ENCODE data around the gene TMEM120B. TPM values are rescaled to one million over a fixed set of nuclear protein-coding genes. Genes with fewer than 3 reads are reported as not detected.
A peak's percentile ranks its signal among the peaks of the same experiment; 100 is the strongest.

TMEM120B gene
- total and polyA plus RNA-seq, 7 donors = 11.0 to 29.7 (median 12.7) TPM

- Histone ChIP-seq H3K36me3 (ENCODE audit: insufficient read depth in 1 of 2, low read depth in 1 of 2) (peaks cover 7 to 74% of the 10 kb centered on the region in 2 donors), H3K4me1 (peaks cover 32% of the 10 kb centered on the region), H3K27ac (peak overlapping the region; percentile 36), H3K9me3 (no peaks in the 10 kb centered on the region), H3K4me3 (peak overlapping the region; percentile 78), H3K27me3 (ENCODE audit: insufficient read depth in 3 of 3, low read length in 2 of 3) (no peaks in the 10 kb centered on the region)
- 64 to 72% (median 67%) methylated on average over 25 of the region's 25 CpGs for WGBS, 3 donors
- intact Hi-C loops (cut with DNase I) = loop anchor here (1.0 to 5.0 kb wide), 3 partner anchors 18 to 36 kb away; no protein-coding TSS in a partner anchor
- DNase-seq (peak; percentile 15 to 54), ATAC-seq (no peak)
- TF ChIP-seq CTCF (IDR thresholded peaks at IDR 0.05) = no peak
Observed at GRCh38 chr12:121812921-121813896, 100.7 kb downstream of the TMEM120B start.

GRCh38 chr12:121813951-121814350 lies 101.4 kb downstream of the TMEM120B start:
- no peak for TF ChIP-seq CTCF (IDR thresholded peaks at IDR 0.05)
- peak in 1 of 2 donors; percentile 42 for DNase-seq
- peaks cover 7 to 74% of the 10 kb centered on the region in 2 donors for H3K36me3 ChIP-seq (ENCODE audit: insufficient read depth in 1 of 2, low read depth in 1 of 2)
- no peak overlapping the region for H3K27ac ChIP-seq
- WGBS, 3 donors = 88 to 95% (median 90%) methylated on average over 11 to 14 of the region's 14 CpGs
- H3K9me3 ChIP-seq = no peaks in the 10 kb centered on the region
- intact Hi-C loops (cut with DNase I) = loop anchor here (2.0 to 5.0 kb wide), 2 partner anchors 19 to 37 kb away; no protein-coding TSS in a partner anchor
- no peak for ATAC-seq
- no peaks in the 10 kb centered on the region for H3K27me3 ChIP-seq (ENCODE audit: insufficient read depth in 3 of 3, low read length in 2 of 3)
- H3K4me1 ChIP-seq = peaks cover 32% of the 10 kb centered on the region
- H3K4me3 ChIP-seq = no peak overlapping the region

GRCh38 chr12:121814429-121815119 lies 102.0 kb downstream of the TMEM120B start:
- DNase-seq (peak; percentile 11 to 45), ATAC-seq (no peak)
- intact Hi-C loops (cut with DNase I) = loop anchor here (5.0 kb wide), 1 partner anchor 37 kb away; no protein-coding TSS in a partner anchor
- TF ChIP-seq CTCF (IDR thresholded peaks at IDR 0.05) = no peak
- Histone ChIP-seq H3K27ac (no peak overlapping the region), H3K4me3 (no peak overlapping the region), H3K9me3 (no peaks in the 10 kb centered on the region), H3K4me1 (peaks cover 32% of the 10 kb centered on the region), H3K27me3 (ENCODE audit: insufficient read depth in 3 of 3, low read length in 2 of 3) (no peaks in the 10 kb centered on the region), H3K36me3 (ENCODE audit: insufficient read depth in 1 of 2, low read depth in 1 of 2) (peaks cover 7 to 74% of the 10 kb centered on the region in 2 donors)
- WGBS, 3 donors = 84 to 92% (median 90%) methylated on average over 30 to 31 of the region's 31 CpGs

- intact Hi-C loops (cut with DNase I) = no loop called here
- TF ChIP-seq CTCF (IDR thresholded peaks at IDR 0.05) = no peak
- peaks cover 7 to 74% of the 10 kb centered on the region in 2 donors for H3K36me3 ChIP-seq (ENCODE audit: insufficient read depth in 1 of 2, low read depth in 1 of 2)
Observed at GRCh38 chr12:121815263-121815662, 102.7 kb downstream of the TMEM120B start.

More at GRCh38 chr12:121815263-121815662, 102.7 kb downstream of the TMEM120B start:
- H3K27me3 ChIP-seq (ENCODE audit: insufficient read depth in 3 of 3, low read length in 2 of 3) = no peaks in the 10 kb centered on the region
- peaks cover 32% of the 10 kb centered on the region for H3K4me1 ChIP-seq
- DNase-seq = no peak
- H3K27ac ChIP-seq = no peak overlapping the region
- H3K9me3 ChIP-seq = no peaks in the 10 kb centered on the region
- WGBS, 3 donors = 88 to 94% (median 90%) methylated on average over 8 of the region's 8 CpGs
- no peak for ATAC-seq
- H3K4me3 ChIP-seq = no peak overlapping the region
